T1000 (cell line): ENCODE measurements around the gene PRR29.
A peak's percentile ranks its signal among the peaks of the same experiment; 100 is the strongest.
"Not testable (repeated sequence)": the region's sequence is repeated elsewhere in the genome, so short reads cannot be mapped to it uniquely, and the experiment has no call there.

Experiments used
- DNase-seq: peaks from one replicate; lab custom pipeline; 2025; ENCODE audit warnings: mixed read lengths; lab: John Stamatoyannopoulos, UW

The PRR29 gene

GRCh38 chr17:64015447-64015846 lies 17.3 kb downstream of the PRR29 start:
- DNase-seq = no peak

- DNase-seq = no peak
Observed at GRCh38 chr17:64016231-64016784, 18.2 kb downstream of the PRR29 start.

- DNase-seq = no peak
Observed at GRCh38 chr17:64016974-64017373, 18.8 kb downstream of the PRR29 start.

GRCh38 chr17:64017381-64017980 lies 19.3 kb downstream of the PRR29 start:
- DNase-seq = no peak

- not testable (repeated sequence) for DNase-seq
Observed at GRCh38 chr17:64019551-64019961, 21.4 kb downstream of the PRR29 start.

GRCh38 chr17:64020056-64020766 lies 22.1 kb downstream of the PRR29 start, which contains the start of gene ICAM2:
Gene ICAM2 (minus strand): TSS chr17:64020633. CDS start chr17:64006691, 13,942 bp downstream.
- DNase-seq = no peak

GRCh38 chr17:64022611-64023063 lies 24.5 kb downstream of the PRR29 start:
- no peak for DNase-seq

GRCh38 chr17:64024215-64024654 lies 26.1 kb downstream of the PRR29 start:
- no peak for DNase-seq

- no peak for DNase-seq
Observed at GRCh38 chr17:64024781-64025731, 26.9 kb downstream of the PRR29 start.

DNA sequence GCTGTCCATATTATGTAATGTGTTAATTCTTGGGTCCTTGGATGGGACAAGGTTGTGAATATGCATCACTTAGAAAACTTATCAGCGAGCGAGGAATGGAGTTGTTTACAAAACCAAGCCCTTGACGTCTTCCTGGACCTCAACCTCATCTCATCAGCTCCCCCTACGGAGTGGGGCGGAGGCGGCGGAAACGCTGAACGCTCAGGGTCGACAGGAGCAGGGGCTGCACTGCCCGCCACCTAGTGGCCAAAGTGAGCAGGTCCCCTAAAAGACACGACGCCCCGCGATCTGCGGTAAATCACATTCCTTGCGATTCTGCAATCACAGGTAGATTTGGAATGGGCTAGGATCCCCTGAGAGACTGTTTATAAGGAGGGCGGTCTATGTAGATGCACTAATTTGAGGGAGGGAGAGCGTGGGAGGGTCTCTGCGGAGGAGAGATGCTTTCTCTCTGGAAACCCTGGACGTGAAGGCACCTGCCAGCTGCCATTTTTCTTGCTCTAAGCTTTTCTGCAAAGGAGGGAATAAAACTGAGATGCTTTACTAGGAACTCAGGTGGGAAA lies 27.7 kb downstream of the PRR29 start:
- DNase-seq = peak; percentile 71

DNA sequence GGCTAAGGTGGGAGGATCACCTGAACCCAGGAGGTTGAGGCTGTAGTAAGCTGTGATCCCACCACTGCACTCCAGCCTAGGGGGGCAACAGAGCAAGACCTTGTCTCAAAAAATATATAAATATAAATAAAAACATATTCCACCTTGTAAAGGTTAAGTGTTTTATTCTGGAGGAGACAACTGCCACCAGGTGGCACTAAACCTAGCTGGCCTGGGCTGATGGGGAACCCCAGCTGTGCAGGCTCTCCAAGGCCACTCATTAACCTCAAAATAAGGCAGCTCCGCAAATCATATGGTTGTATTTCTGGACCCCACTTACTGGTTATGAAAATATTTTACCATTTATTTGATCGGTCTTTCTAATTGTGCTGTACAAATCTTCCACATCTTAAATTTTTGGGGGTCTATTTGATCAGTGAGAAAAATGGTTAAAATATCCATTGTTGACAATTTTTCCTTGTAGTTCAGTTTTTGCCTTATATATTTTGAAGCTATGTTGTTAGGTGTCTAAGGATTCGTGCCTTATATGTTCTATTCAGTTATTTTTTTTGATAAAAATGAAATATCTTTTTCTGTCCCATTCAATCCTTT lies 30.8 kb downstream of the PRR29 start:
- peak; percentile 66 for DNase-seq

DNA sequence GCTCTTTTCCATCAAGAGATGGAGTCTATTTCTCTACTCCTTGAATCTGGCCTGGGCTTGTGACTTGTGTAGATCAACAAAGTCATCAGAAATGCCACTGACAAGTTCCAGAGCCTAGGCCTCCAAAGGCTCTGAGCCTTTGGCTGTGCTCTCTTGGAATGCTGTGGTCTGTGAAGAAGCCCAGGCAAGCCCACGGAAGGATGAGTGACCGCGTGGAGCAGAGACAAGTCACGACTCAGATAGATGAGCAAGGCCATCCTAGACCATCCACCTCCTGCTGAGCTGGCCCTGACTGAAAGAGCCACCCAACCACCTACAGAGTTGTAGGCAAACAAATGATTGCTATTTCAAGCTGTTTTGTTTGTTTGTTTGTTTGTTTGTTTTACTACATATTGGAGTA lies 33.9 kb downstream of the PRR29 start:
- peak; percentile 44 for DNase-seq

- no peak for DNase-seq
Observed at GRCh38 chr17:64036198-64036922, 38.2 kb downstream of the PRR29 start.

DNA sequence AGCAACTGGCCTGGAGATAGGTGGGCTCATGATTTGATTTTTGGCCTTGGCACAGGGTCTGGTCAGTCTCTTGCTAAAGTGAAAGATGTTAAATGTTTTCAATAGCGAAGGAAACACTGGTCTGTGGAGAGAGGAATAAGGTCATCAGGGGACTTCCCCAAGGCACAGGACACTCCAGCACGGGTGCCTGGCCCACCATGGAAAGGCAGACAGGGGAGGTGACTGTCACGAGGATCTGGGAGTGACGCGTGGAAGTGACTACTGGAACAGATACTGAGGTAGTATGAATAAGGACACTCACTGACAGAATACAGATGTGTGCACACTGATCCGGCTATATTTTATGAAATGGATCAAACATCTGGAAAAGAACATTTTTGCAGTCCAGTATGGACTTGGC lies 39.0 kb downstream of the PRR29 start:
- no peak for DNase-seq

- no peak for DNase-seq
Observed at GRCh38 chr17:64037802-64038201, 39.7 kb downstream of the PRR29 start.

- no peak for DNase-seq
Observed at GRCh38 chr17:64038331-64039105, 40.4 kb downstream of the PRR29 start.

DNA sequence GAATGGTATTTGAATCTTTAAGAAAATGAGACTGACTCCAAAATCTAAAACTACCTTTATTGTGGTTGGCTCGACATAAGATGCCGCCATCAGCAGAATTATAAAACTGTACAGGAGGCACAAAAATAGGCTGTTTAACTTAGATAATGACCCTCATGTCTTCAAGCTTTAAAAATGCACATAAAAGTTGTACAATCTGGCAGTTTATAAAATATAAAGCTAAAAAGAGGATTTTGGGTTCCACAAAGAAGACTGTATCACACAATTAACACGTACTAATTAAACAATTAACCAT lies 40.9 kb downstream of the PRR29 start:
- no peak for DNase-seq

GRCh38 chr17:64040206-64040605 lies 42.1 kb downstream of the PRR29 start:
- no peak for DNase-seq

DNA sequence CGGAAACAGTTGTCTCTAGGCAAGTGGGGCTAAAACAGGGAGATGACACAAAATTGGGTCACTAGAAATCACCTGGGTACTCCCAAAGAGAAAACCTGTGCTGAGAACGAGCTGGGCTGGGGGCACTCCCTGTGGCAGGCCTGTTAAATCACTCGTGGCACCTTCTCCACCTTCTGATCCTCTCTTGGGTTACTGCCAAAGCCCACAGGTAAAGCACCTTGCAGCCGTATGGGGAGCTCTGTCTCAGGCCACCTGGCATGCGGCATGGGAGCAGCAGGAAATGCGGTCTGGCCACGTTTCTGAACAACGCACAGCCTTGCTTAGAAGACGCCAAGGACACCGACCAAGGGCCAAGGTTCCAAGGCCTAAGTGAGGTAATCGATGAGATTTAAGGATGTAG lies 43.8 kb downstream of the PRR29 start:
- no peak for DNase-seq
